SK-N-SH treated with all-trans-retinoic acid at 6 μM for 48 hours (cell line): ENCODE data around the gene DDX10.

Experiments used
- ATAC-seq: fragments of 200-7000 bp; cut with Tn5 transposase; 3 replicates; pipeline ENCODE4 v1.9.1; 2020; ENCODE audit warnings: mild to moderate bottlenecking, moderate library complexity
- ARNTL ChIP-seq: fragments of 450-650 bp; formaldehyde crosslinking; IDR thresholded peaks from 2 replicates; pipeline ENCODE4 v1.5.0; 2020; ENCODE audit warnings: low read depth, mild to moderate bottlenecking, moderate library complexity, borderline replicate concordance
- BACH2 ChIP-seq: fragments of 250-450 bp; sonication (Bioruptor Pico); IDR thresholded peaks from 2 replicates; pipeline ENCODE4 v1.9.0; 2021; ENCODE audit warnings: mild to moderate bottlenecking, borderline replicate concordance
- CSDC2 ChIP-seq: fragments of 250-450 bp; sonication (Bioruptor Pico); IDR thresholded peaks from 2 replicates; pipeline ENCODE4 v1.5.0; 2020; ENCODE audit warnings: mild to moderate bottlenecking, moderate library complexity
- ESRRG ChIP-seq: fragments of 250-450 bp; sonication (Bioruptor Pico); IDR thresholded peaks from 2 replicates; pipeline ENCODE4 v1.6.1; 2021; ENCODE audit warnings: mild to moderate bottlenecking
- GLIS3 ChIP-seq: fragments of 250-450 bp; sonication (Bioruptor Pico); IDR thresholded peaks from 2 replicates; pipeline ENCODE4 v1.5.0; 2020; ENCODE audit warnings: mild to moderate bottlenecking, moderate library complexity
- ISL1 ChIP-seq: fragments of 250-450 bp; sonication (Bioruptor Pico); IDR thresholded peaks from 2 replicates; pipeline ENCODE4 v2.1.2; 2022; ENCODE audit warnings: mild to moderate bottlenecking, moderate library complexity
- OSR1 ChIP-seq: fragments of 250-450 bp; sonication (Bioruptor Pico); IDR thresholded peaks from 2 replicates; pipeline ENCODE4 v1.8.0; 2022; ENCODE audit warnings: moderate library complexity, mild to moderate bottlenecking, inconsistent platforms
- PPARA ChIP-seq: fragments of 250-450 bp; sonication (Bioruptor Pico); IDR thresholded peaks from 2 replicates; pipeline ENCODE4 v1.5.0; 2020; ENCODE audit warnings: mild to moderate bottlenecking, borderline replicate concordance
- RARB ChIP-seq: fragments of 250-450 bp; sonication (Bioruptor Pico); IDR thresholded peaks from 2 replicates; pipeline ENCODE4 v1.8.0; 2021; ENCODE audit warnings: mild to moderate bottlenecking, moderate library complexity
- SNAI2 ChIP-seq: fragments of 250-450 bp; sonication (Bioruptor Pico); IDR thresholded peaks from 2 replicates; pipeline ENCODE4 v1.5.0; 2020; ENCODE audit warnings: mild to moderate bottlenecking, moderate library complexity
- TCF4 ChIP-seq: fragments of 250-450 bp; sonication (Bioruptor Pico); IDR thresholded peaks from 2 replicates; pipeline ENCODE4 v1.8.0; 2021; ENCODE audit warnings: mild to moderate bottlenecking, moderate library complexity, borderline replicate concordance
- TOX ChIP-seq: fragments of 250-450 bp; sonication (Bioruptor Pico); IDR thresholded peaks from 2 replicates; pipeline ENCODE4 v1.8.0; 2021; ENCODE audit warnings: mild to moderate bottlenecking, moderate library complexity, borderline replicate concordance
- ZC3H10 ChIP-seq: fragments of 250-450 bp; sonication (Bioruptor Pico); IDR thresholded peaks from 2 replicates; pipeline ENCODE4 v1.5.1; 2021; ENCODE audit warnings: mild to moderate bottlenecking, moderate library complexity
- ZFP3 ChIP-seq: fragments of 250-450 bp; sonication (Bioruptor Pico); IDR thresholded peaks from 2 replicates; pipeline ENCODE4 v1.5.0; 2020; ENCODE audit warnings: mild to moderate bottlenecking, moderate library complexity
- ZFP30 ChIP-seq: fragments of 450-650 bp; formaldehyde crosslinking; IDR thresholded peaks from 2 replicates; pipeline ENCODE4 v1.5.0; 2022; ENCODE audit warnings: mild to moderate bottlenecking, moderate library complexity
- ZNF565 ChIP-seq: fragments of 450-650 bp; formaldehyde crosslinking; conservative IDR thresholded peaks from 2 replicates; pipeline ENCODE4 v1.5.0; 2020; ENCODE audit warnings: low read depth, mild to moderate bottlenecking, moderate library complexity
- ZNF70 ChIP-seq: fragments of 450-650 bp; formaldehyde crosslinking; IDR thresholded peaks from 2 replicates; pipeline ENCODE4 v1.5.0; 2020; ENCODE audit warnings: mild to moderate bottlenecking, moderate library complexity
- ZNF8 ChIP-seq: fragments of 450-650 bp; formaldehyde crosslinking; IDR thresholded peaks from 2 replicates; pipeline ENCODE4 v1.5.0; 2020; ENCODE audit warnings: mild to moderate bottlenecking, moderate library complexity
- TF ChIP-seq, protein P1 (sequence below): fragments of 250-450 bp; sonication (Bioruptor Pico); IDR thresholded peaks from 2 replicates; pipeline ENCODE4 v1.5.0; 2020; ENCODE audit warnings: mild to moderate bottlenecking, moderate library complexity
- TF ChIP-seq, protein P2 (sequence below): fragments of 250-450 bp; sonication (Bioruptor Pico); IDR thresholded peaks from 2 replicates; pipeline ENCODE4 v1.8.0; 2020; ENCODE audit warnings: mild to moderate bottlenecking, moderate library complexity, borderline replicate concordance
- TF ChIP-seq, protein P3 (sequence below): fragments of 250-450 bp; sonication (Bioruptor Pico); IDR thresholded peaks from 2 replicates; pipeline ENCODE4 v1.8.0; 2021; ENCODE audit warnings: low read depth, mild to moderate bottlenecking, moderate library complexity, borderline replicate concordance
- TF ChIP-seq, protein P4 (sequence below): fragments of 250-450 bp; sonication (Bioruptor Pico); IDR thresholded peaks from 2 replicates; pipeline ENCODE4 v1.5.1; 2020; ENCODE audit warnings: low read depth, mild to moderate bottlenecking, moderate library complexity
- TF ChIP-seq, protein P5 (sequence below): fragments of 250-450 bp; sonication (Bioruptor Pico); IDR thresholded peaks from 2 replicates; pipeline ENCODE4 v1.5.1; 2021; ENCODE audit warnings: mild to moderate bottlenecking, moderate library complexity

The DDX10 gene

DNA sequence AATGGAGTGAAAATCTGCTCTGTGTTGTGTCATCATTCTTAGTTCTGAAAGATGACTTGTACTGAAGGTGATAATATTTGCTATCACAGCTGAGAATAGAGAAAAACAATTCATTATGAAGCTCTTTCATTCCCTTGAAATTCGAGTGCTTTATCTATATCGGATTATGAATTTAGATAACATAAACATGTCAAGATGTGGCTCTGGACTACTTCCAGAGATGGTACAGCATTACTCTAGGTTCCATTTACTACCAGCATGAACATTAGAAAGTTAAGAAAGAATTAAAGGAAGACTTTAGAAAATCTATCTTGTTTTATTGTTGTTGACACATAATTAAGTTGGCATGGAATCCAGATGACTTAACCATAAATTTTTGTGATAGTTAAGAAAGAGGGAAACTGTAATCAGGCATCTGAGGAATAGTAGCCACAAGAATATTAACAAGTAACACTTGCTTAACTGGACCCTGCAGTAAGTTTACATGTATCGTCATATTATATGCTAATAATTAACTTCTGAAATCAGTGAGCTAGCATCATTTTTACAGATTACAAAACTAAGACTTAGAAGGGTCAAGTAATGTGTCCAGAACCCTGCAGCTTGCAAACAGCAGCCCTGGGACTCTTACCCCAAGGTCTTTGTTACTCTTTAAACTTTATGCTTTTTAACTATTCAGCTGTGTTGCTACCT, 182.6 kb downstream of the DDX10 start:
- TF ChIP-seq ZNF565 = no peak
- TF ChIP-seq TOX (CRISPR knock-in tag) = no peak
- TF ChIP-seq TCF4 (CRISPR knock-in tag) = peak; percentile 100
- TF ChIP-seq, protein P1, sequence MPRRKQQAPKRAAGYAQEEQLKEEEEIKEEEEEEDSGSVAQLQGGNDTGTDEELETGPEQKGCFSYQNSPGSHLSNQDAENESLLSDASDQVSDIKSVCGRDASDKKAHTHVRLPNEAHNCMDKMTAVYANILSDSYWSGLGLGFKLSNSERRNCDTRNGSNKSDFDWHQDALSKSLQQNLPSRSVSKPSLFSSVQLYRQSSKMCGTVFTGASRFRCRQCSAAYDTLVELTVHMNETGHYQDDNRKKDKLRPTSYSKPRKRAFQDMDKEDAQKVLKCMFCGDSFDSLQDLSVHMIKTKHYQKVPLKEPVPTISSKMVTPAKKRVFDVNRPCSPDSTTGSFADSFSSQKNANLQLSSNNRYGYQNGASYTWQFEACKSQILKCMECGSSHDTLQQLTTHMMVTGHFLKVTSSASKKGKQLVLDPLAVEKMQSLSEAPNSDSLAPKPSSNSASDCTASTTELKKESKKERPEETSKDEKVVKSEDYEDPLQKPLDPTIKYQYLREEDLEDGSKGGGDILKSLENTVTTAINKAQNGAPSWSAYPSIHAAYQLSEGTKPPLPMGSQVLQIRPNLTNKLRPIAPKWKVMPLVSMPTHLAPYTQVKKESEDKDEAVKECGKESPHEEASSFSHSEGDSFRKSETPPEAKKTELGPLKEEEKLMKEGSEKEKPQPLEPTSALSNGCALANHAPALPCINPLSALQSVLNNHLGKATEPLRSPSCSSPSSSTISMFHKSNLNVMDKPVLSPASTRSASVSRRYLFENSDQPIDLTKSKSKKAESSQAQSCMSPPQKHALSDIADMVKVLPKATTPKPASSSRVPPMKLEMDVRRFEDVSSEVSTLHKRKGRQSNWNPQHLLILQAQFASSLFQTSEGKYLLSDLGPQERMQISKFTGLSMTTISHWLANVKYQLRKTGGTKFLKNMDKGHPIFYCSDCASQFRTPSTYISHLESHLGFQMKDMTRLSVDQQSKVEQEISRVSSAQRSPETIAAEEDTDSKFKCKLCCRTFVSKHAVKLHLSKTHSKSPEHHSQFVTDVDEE (CRISPR knock-in tag) = peak; percentile 95
- TF ChIP-seq GLIS3 = 0 out of 2 replicates have a peak, but pooled peaks have one; percentile 41
- TF ChIP-seq, protein P2, sequence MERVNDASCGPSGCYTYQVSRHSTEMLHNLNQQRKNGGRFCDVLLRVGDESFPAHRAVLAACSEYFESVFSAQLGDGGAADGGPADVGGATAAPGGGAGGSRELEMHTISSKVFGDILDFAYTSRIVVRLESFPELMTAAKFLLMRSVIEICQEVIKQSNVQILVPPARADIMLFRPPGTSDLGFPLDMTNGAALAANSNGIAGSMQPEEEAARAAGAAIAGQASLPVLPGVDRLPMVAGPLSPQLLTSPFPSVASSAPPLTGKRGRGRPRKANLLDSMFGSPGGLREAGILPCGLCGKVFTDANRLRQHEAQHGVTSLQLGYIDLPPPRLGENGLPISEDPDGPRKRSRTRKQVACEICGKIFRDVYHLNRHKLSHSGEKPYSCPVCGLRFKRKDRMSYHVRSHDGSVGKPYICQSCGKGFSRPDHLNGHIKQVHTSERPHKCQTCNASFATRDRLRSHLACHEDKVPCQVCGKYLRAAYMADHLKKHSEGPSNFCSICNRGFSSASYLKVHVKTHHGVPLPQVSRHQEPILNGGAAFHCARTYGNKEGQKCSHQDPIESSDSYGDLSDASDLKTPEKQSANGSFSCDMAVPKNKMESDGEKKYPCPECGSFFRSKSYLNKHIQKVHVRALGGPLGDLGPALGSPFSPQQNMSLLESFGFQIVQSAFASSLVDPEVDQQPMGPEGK (CRISPR knock-in tag) = no peak
- no peak for TF ChIP-seq ZFP30
- TF ChIP-seq ZNF8 (CRISPR knock-in tag) = peak; percentile 47; the same call in 1 of the 2 replicates
- peak; percentile 76; the same call in 1 of the 2 replicates for TF ChIP-seq PPARA (CRISPR knock-in tag)
- TF ChIP-seq, protein P3, sequence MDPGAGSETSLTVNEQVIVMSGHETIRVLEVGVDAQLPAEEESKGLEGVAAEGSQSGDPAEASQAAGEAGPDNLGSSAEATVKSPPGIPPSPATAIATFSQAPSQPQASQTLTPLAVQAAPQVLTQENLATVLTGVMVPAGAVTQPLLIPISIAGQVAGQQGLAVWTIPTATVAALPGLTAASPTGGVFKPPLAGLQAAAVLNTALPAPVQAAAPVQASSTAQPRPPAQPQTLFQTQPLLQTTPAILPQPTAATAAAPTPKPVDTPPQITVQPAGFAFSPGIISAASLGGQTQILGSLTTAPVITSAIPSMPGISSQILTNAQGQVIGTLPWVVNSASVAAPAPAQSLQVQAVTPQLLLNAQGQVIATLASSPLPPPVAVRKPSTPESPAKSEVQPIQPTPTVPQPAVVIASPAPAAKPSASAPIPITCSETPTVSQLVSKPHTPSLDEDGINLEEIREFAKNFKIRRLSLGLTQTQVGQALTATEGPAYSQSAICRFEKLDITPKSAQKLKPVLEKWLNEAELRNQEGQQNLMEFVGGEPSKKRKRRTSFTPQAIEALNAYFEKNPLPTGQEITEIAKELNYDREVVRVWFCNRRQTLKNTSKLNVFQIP (CRISPR knock-in tag) = no peak
- TF ChIP-seq, protein P4, sequence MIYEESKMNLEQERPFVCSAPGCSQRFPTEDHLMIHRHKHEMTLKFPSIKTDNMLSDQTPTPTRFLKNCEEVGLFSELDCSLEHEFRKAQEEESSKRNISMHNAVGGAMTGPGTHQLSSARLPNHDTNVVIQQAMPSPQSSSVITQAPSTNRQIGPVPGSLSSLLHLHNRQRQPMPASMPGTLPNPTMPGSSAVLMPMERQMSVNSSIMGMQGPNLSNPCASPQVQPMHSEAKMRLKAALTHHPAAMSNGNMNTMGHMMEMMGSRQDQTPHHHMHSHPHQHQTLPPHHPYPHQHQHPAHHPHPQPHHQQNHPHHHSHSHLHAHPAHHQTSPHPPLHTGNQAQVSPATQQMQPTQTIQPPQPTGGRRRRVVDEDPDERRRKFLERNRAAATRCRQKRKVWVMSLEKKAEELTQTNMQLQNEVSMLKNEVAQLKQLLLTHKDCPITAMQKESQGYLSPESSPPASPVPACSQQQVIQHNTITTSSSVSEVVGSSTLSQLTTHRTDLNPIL = no peak
- 0 out of 2 replicates have a peak, but pooled peaks have one; percentile 37 for TF ChIP-seq ZNF70 (CRISPR knock-in tag)
- TF ChIP-seq, protein P5, sequence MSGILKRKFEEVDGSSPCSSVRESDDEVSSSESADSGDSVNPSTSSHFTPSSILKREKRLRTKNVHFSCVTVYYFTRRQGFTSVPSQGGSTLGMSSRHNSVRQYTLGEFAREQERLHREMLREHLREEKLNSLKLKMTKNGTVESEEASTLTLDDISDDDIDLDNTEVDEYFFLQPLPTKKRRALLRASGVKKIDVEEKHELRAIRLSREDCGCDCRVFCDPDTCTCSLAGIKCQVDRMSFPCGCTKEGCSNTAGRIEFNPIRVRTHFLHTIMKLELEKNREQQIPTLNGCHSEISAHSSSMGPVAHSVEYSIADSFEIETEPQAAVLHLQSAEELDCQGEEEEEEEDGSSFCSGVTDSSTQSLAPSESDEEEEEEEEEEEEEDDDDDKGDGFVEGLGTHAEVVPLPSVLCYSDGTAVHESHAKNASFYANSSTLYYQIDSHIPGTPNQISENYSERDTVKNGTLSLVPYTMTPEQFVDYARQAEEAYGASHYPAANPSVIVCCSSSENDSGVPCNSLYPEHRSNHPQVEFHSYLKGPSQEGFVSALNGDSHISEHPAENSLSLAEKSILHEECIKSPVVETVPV (CRISPR knock-in tag) = peak; percentile 79; the same call in 1 of the 2 replicates
- TF ChIP-seq BACH2 (CRISPR knock-in tag) = peak; percentile 69; the same call in 1 of the 2 replicates
- no peak for TF ChIP-seq ESRRG (CRISPR knock-in tag)
- no peak for TF ChIP-seq OSR1 (CRISPR knock-in tag)
- TF ChIP-seq CSDC2 = no peak
- no peak for TF ChIP-seq RARB (CRISPR knock-in tag)
- TF ChIP-seq ARNTL (CRISPR knock-in tag) = no peak
- no peak for TF ChIP-seq ZC3H10 (CRISPR knock-in tag)
- TF ChIP-seq SNAI2 (CRISPR knock-in tag) = peak; percentile 79; the same call in 1 of the 2 replicates
- no peak for TF ChIP-seq ZFP3 (CRISPR knock-in tag)
- TF ChIP-seq ISL1 (CRISPR knock-in tag) = peak; percentile 88
- ATAC-seq = peak; percentile 60

DNA sequence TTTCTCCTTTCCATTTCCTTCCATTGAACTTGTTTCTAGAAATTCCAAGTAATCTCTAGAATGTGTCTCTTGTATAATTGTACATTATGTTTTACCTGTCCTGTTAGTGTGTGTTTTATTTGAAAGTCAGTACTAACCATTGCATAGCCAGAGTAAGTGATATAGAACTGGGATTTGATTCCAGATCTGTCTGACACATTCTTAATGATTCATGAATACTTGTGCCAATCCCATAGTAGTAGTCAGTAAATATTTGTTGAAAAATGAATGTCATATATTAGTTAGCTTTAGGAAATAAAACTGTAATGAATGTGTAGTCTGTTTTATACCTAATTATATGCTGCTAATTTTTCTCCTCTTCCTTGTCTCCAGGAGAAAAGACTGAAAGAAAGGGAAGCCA, 186.9 kb downstream of the DDX10 start:
- no peak for ATAC-seq
- TF ChIP-seq, protein P5 (CRISPR knock-in tag) = no peak
- TF ChIP-seq GLIS3 (no peak), CSDC2 (no peak), RARB (CRISPR knock-in tag) (no peak), PPARA (CRISPR knock-in tag) (no peak), ZFP3 (CRISPR knock-in tag) (no peak), ZFP30 (no peak)
- TF ChIP-seq, protein P3 (CRISPR knock-in tag) = no peak
